H1 (cell line): ENCODE measurements around the gene OAS3. TPM values are rescaled to one million over a fixed set of nuclear protein-coding genes. Genes with fewer than 3 reads are reported as not detected.

ENCODE experiments used
- JUND ChIP-seq: IDR thresholded peaks from 2 replicates; pipeline ENCODE4 v1.6.1; 2011; ENCODE audit warnings: mild to moderate bottlenecking, improper control_type of control experiment, low read length
- SIRT6 ChIP-seq: IDR thresholded peaks from one replicate; pipeline ENCODE4 v1.7.1; 2012; ENCODE audit warnings: low read length, inconsistent platforms
- TEAD4 ChIP-seq: IDR thresholded peaks from 2 replicates; pipeline ENCODE4 v1.6.1; 2012; ENCODE audit warnings: low read depth, low read length, inconsistent platforms, mixed read lengths
- polyA plus RNA-seq, 7 experiments: library from polyadenylated mRNA; depleted of rRNA in 3 of 7; stranded (reverse) in 5 of 7; unstranded in 2 of 7; fragments of >200 nt in 5 of 7; fragments of 200-250 nt in 2 of 7; gene quantifications; 1 replicate in 5 of 7; 2 replicates in 1 of 7; 4 replicates in 1 of 7; pipeline versions ENCODE4 v1.2.1 to v1.2.3, GENCODE V29; 2011 to 2013; ENCODE audit warnings: missing spikeins in 2 of 7, mixed read lengths in 2 of 7
- total RNA-seq: library from RNA; stranded (reverse); fragmentation: NEBNext Ultra II Directional; extraction: Animal tissue kit (Norgen Biotek cat#: 25700); gene quantifications from 2 replicates; pipeline ENCODE4 v1.2.1, GENCODE V29; 2021

The OAS3 gene
- total and polyA plus RNA-seq, 2 of the 8 experiments (the other 6 are each of a cell fraction or from before 2014, with no cell fraction given): 0.73 to 3.7 TPM

- TF ChIP-seq SIRT6 (no peak), TEAD4 (no peak), JUND (no peak)
Measured at GRCh38 chr12:112924986-112925385, 13.3 kb upstream of the OAS3 start (continued).
